ENCODE measurements around the gene RAP1GDS1.

Gene RAP1GDS1
- 68.0 to 76.5 reads per million in 2 experiments for total RNA-seq

GRCh38 chr4:98260579-98261404, at the start of gene RAP1GDS1:
Gene RAP1GDS1 (plus strand): TSS chr4:98261384. CDS start chr4:98261566, 182 bp downstream.
- DNase-seq (ENCODE audit: low read depth) = peak; percentile 77

- DNase-seq (ENCODE audit: low read depth) = no peak
Measured at GRCh38 chr4:98222306-98222705, 38.9 kb upstream of the RAP1GDS1 start.

GRCh38 chr4:98226396-98226795, 34.8 kb upstream of the RAP1GDS1 start:
- DNase-seq (ENCODE audit: low read depth) = no peak

- DNase-seq (ENCODE audit: low read depth) = no peak
Measured at GRCh38 chr4:98230961-98231360, 30.2 kb upstream of the RAP1GDS1 start.

GRCh38 chr4:98232202-98232601, 29.0 kb upstream of the RAP1GDS1 start:
- DNase-seq (ENCODE audit: low read depth) = no peak

- DNase-seq (ENCODE audit: low read depth) = no peak
Measured at GRCh38 chr4:98237204-98237603, 24.0 kb upstream of the RAP1GDS1 start.

GRCh38 chr4:98242063-98242462, 19.1 kb upstream of the RAP1GDS1 start:
- DNase-seq (ENCODE audit: low read depth) = no peak

GRCh38 chr4:98242538-98242937, 18.6 kb upstream of the RAP1GDS1 start:
- DNase-seq (ENCODE audit: low read depth) = no peak

- DNase-seq (ENCODE audit: low read depth) = no peak
Measured at GRCh38 chr4:98245226-98245625, 16.0 kb upstream of the RAP1GDS1 start.

- no peak for DNase-seq (ENCODE audit: low read depth)
Measured at GRCh38 chr4:98248934-98249333, 12.2 kb upstream of the RAP1GDS1 start.

- DNase-seq (ENCODE audit: low read depth) = no peak
Measured at GRCh38 chr4:98249831-98250230, 11.4 kb upstream of the RAP1GDS1 start.

- DNase-seq (ENCODE audit: low read depth) = no peak
Measured at GRCh38 chr4:98253499-98253898, 7.7 kb upstream of the RAP1GDS1 start.

- DNase-seq (ENCODE audit: low read depth) = no peak
Measured at GRCh38 chr4:98260047-98260578, 1.1 kb upstream of the RAP1GDS1 start.

- peak; percentile 69 for DNase-seq (ENCODE audit: low read depth)
Measured at GRCh38 chr4:98261405-98262291, 464 bp downstream of the RAP1GDS1 start.

- no peak for DNase-seq (ENCODE audit: low read depth)
Measured at GRCh38 chr4:98262431-98262830, 1.2 kb downstream of the RAP1GDS1 start.

GRCh38 chr4:98267498-98267897, 6.3 kb downstream of the RAP1GDS1 start:
- DNase-seq (ENCODE audit: low read depth) = no peak

GRCh38 chr4:98275145-98275544, 14.0 kb downstream of the RAP1GDS1 start:
- DNase-seq (ENCODE audit: low read depth) = no peak

- DNase-seq (ENCODE audit: low read depth) = no peak
Measured at GRCh38 chr4:98283219-98284189, 22.3 kb downstream of the RAP1GDS1 start.

GRCh38 chr4:98284640-98285046, 23.5 kb downstream of the RAP1GDS1 start:
- no peak for DNase-seq (ENCODE audit: low read depth)

GRCh38 chr4:98285676-98286075, 24.5 kb downstream of the RAP1GDS1 start:
- DNase-seq (ENCODE audit: low read depth) = no peak

GRCh38 chr4:98287328-98287727, 26.1 kb downstream of the RAP1GDS1 start:
- no peak for DNase-seq (ENCODE audit: low read depth)

All from T follicular helper cell (primary cell).